Ectodermal cell (in vitro differentiated cells): ENCODE measurements around the gene HSPA4.
"Not testable (repeated sequence)": the region's sequence is repeated elsewhere in the genome, so short reads cannot be mapped to it uniquely, and the experiment has no call there.

ENCODE experiments used
- H3K27ac ChIP-seq: 2 replicates; pipeline ENCODE4 v1.7.0; 2013; ENCODE audit warnings: mild to moderate bottlenecking, low read depth, low read length; ENCODE audit not compliant: insufficient read depth, poor library complexity, severe bottlenecking
- H3K27me3 ChIP-seq: 2 replicates; pipeline ENCODE4 v1.7.0; 2013; ENCODE audit warnings: mild to moderate bottlenecking, low read length; ENCODE audit not compliant: insufficient read depth, control insufficient read depth, poor library complexity, severe bottlenecking
- H3K36me3 ChIP-seq: one replicate; pipeline ENCODE4 v1.7.0; 2013; ENCODE audit warnings: low read length; ENCODE audit not compliant: control insufficient read depth, insufficient read depth
- H3K4me1 ChIP-seq: one replicate; pipeline ENCODE4 v1.7.0; 2013; ENCODE audit warnings: low read length; ENCODE audit not compliant: control insufficient read depth, insufficient read depth
- H3K4me3 ChIP-seq: 2 replicates; pipeline ENCODE4 v1.7.0; 2013; ENCODE audit warnings: low read depth, low read length, control low read depth; ENCODE audit not compliant: insufficient read depth
- H3K9me3 ChIP-seq: 2 replicates; pipeline ENCODE4 v1.7.0; 2013; ENCODE audit warnings: mild to moderate bottlenecking, low read length, moderate library complexity; ENCODE audit not compliant: control insufficient read depth
- WGBS, 2 experiments: methylation state at CpG; one replicate each; pipeline ENCODE4 v1.1.7; 2013; ENCODE audit warnings: missing lambda C conversion rate in 2 of 2; 5-methylcytosine and 5-hydroxymethylcytosine counted together

Gene HSPA4

DNA sequence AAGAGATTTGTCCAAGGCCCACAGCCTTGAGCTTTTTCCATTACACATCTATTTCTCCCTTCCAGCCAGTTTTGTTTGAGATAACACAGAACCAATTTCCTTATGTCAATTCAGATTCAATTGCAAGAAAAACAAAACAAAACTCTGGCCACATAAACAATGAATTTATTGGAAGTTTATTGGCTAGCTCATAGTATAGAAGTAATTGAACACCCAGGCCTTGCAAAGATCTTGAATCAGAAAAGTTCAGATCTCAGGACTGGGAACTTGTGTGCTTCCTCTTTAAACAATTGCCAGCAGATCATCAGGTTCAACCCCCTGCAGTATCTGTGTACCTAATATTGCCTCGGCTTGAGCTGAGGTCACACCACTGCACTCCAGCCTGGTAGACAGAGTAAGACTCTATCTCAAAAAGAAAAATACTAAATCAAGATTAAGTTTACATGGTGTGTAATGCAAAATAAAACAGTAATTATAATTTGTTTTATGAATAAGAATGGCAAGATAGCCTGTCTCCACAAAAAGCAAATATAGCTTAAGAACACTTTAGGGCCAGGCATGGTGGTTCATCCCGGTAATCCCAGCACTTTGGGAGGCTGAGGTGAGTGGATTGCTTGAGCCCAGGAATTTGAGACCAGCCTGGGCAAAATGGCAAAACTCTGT lies 21.3 kb upstream of the HSPA4 start:
- H3K27me3 ChIP-seq, result no peaks in the 10 kb centered on the region
- H3K27ac ChIP-seq, result no peak overlapping the region
- H3K4me1 ChIP-seq, result no peaks in the 10 kb centered on the region
- no peaks in the 10 kb centered on the region for H3K36me3 ChIP-seq
- H3K9me3 ChIP-seq, result no peaks in the 10 kb centered on the region
- 81 to 91% methylated on average over 2 of the region's 2 CpGs for WGBS, 2 experiments
- H3K4me3 ChIP-seq, result no peak overlapping the region

DNA sequence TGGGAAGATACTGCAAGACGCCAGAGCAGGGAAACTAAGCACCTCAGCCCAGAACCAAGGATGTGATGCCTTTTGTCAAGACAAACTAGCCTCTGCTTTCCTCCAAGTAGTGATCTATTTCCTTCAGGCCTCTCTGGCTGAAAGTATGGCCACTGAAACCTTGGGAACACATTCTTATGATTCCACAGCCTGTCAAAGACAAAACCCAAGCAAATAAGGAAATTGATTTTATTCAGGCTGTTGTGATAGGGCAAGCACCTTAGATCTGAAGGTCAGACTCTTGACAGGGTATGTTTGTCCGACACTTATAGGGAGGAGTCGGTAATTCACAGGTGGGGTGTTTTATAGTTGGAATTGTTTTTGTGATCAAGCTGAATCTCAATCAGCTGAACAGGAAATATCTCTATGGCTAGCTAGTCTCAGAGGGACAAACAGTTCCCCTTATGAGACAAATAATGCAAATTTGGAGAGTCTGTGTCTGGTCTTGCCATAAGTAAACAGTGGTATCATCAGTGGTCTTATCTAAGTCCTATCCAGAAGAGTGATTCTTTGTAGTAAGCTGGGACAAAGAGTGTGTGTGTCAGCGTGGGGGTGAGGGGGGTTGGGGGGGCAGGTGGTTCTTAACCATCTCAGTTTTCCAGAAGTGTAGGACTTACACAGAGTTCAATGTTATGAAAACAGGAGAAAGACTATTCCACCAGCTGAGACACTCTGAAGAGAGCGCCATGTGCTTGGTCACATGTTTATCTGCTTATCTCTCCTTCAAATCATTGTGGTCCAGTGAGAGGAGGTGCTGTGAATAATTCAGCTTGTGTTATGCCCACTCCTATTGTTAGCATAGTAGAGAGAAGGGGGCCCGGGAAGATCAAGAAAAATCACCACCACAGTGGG lies 18.7 kb upstream of the HSPA4 start:
- H3K27me3 ChIP-seq, result no peaks in the 10 kb centered on the region
- H3K27ac ChIP-seq, result no peak overlapping the region
- 89% methylated on average over 6 of the region's 6 CpGs for WGBS, 2 experiments
- no peaks in the 10 kb centered on the region for H3K4me1 ChIP-seq
- H3K36me3 ChIP-seq, result no peaks in the 10 kb centered on the region
- H3K9me3 ChIP-seq, result no peaks in the 10 kb centered on the region
- H3K4me3 ChIP-seq, result no peak overlapping the region

DNA sequence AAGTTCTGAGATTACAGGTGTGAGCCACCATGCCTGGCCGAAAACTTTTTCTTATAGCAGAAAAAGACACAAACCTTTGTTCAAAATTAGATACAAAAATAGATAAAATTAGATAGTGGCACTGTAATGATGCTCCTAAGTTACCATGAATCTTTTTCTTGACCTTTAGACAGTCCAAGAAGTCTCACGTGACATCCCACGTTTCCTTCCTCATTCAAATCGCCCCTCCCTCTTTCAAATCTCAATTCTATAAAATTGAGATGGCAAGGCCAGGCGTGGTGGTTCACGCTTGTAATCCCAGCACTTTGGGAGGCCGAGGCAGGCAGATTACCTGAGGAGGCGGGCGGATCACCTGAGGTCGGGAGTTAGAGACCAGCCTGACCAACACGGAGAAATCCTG lies 17.7 kb upstream of the HSPA4 start:
- H3K36me3 ChIP-seq, result no peaks in the 10 kb centered on the region
- H3K9me3 ChIP-seq, result no peaks in the 10 kb centered on the region
- H3K4me1 ChIP-seq, result no peaks in the 10 kb centered on the region
- no peak overlapping the region for H3K4me3 ChIP-seq
- no peak overlapping the region for H3K27ac ChIP-seq
- no peaks in the 10 kb centered on the region for H3K27me3 ChIP-seq
- WGBS, 2 experiments, result 89 to 90% methylated on average over 11 of the region's 11 CpGs

DNA sequence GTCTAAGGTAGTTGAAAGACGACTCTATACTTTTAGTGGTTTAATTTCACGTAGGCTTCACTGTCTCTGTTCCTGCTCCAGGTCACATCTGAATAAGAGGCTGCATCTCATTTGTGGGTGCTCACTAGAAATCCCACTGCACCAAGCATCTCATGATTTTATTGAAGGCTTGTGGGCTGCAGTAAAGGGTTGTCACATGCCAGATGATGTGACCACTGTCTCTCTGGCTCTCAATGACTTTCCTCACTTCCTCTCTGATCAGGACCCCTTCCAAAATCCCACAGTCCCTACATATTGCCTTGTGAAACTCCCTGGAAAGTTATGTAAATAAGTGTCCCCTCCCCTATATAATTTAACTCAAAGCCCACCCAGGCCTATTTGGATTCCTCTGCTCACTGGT lies 16.6 kb upstream of the HSPA4 start:
- Histone ChIP-seq H3K36me3 (no peaks in the 10 kb centered on the region), H3K9me3 (no peaks in the 10 kb centered on the region), H3K27me3 (no peaks in the 10 kb centered on the region), H3K27ac (no peak overlapping the region), H3K4me1 (no peaks in the 10 kb centered on the region), H3K4me3 (no peak overlapping the region)
- 91 to 95% methylated on average over 2 of the region's 2 CpGs for WGBS, 2 experiments

DNA sequence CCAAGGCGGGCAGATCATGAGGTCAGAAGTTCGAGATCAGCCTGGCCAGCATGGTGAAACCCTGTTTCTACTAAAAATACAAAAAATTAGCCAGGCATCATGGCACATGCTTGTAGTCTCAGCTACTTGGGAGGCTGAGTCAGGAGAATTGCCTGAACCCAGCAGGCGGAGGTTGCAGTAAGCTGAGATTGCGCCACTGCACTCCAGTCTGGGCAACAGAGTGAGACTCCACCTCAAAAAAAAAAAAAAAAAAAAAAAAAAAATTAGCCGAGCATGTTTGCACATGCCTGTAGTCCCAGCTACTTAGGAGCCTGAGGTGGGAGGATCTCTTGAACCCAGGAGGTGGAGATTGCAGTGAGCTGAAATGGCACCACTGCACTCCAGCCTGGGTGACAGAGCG lies 15.1 kb upstream of the HSPA4 start:
- not testable (repeated sequence) for H3K27ac ChIP-seq, H3K4me3 ChIP-seq, H3K36me3 ChIP-seq, H3K4me1 ChIP-seq, H3K27me3 ChIP-seq, H3K9me3 ChIP-seq
- WGBS, 2 experiments, result 95 to 97% methylated on average over 4 to 5 of the region's 6 CpGs

DNA sequence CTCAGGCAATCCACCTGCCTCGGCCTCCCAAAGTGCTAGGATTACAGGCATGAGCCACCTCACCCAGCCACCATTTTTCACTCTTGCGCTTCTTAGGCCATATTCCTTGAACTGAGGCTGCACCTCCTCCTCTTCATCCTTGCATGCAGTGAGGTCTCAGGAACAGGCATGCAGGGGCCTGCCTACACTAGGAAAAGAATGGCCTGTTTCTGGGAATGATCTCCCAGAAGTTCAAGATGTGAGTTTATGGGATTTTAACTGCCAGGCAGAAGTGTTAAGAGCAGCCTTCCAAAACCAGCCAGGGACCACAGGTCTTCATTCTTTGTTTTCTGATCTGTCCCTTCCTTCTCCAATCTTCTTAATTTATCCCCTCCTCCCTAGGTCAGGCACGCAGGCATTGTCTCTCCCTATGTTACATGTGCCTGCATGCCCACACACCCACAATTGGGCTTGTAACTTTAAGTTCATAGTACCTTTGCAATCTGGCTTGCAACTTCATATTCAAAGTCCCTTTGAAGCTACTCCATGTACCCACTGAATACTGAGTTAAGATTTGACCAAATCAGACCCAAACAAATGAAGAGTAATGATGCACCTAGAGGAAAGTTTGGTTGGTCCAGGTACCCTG lies 10.5 kb upstream of the HSPA4 start:
- Histone ChIP-seq H3K9me3 (no peaks in the 10 kb centered on the region), H3K4me1 (no peaks in the 10 kb centered on the region), H3K27me3 (no peaks in the 10 kb centered on the region), H3K27ac (no peak overlapping the region), H3K4me3 (no peak overlapping the region), H3K36me3 (no peaks in the 10 kb centered on the region)
- WGBS, 2 experiments, result 89 to 92% methylated on average over 3 of the region's 3 CpGs

DNA sequence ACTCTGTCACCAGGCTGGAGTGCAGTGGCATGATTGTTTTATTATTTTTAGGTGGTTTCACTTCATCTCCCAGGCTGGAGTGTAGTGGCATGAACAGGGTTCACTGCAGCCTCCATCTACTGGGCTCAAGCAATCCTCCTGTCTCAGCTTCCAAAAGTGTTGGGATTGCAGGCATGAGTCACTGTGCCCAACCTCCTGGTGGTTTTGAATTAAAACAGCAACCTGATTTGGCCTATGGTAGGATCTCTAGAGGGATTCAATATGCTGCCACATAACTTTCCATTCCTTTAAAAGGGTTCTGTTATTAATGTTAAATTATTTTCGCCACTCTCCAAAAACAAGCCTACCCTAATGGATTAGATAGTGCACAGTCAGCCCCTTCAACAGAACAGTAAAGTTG lies 9.9 kb upstream of the HSPA4 start:
- no peaks in the 10 kb centered on the region for H3K4me1 ChIP-seq
- H3K9me3 ChIP-seq, result no peaks in the 10 kb centered on the region

DNA sequence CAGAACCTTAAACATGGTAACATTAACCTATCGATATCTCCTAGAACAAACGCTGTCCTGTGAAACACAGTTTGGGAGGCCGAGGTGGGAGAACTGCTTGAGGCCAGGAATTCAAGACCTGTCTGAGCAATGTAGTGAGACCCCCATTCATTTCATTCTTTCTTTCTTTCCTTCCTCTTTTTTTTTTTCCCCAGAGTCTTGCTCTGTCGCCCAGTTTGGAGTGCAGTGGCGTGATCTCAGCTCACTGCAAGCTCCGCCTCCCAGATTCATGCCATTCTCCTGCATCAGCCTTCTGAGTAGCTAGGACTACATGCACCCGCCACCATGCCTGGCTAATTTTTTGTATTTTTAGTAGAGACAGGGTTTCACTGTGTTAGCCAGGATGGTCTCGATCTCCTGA lies 5.3 kb upstream of the HSPA4 start:
- H3K4me3 ChIP-seq, H3K27ac ChIP-seq, H3K27me3 ChIP-seq, H3K4me1 ChIP-seq, H3K9me3 ChIP-seq, H3K36me3 ChIP-seq: not testable (repeated sequence)
- WGBS, 2 experiments, result 93 to 94% methylated on average over 8 of the region's 8 CpGs

More for the DNA sequence above, 9.9 kb upstream of the HSPA4 start:
- no peaks in the 10 kb centered on the region for H3K36me3 ChIP-seq
- H3K27ac ChIP-seq, result no peak overlapping the region
- H3K4me3 ChIP-seq, result no peak overlapping the region
- WGBS, 2 experiments, result 88 to 100% methylated on average over 1 of the region's 1 CpG
- H3K27me3 ChIP-seq, result no peaks in the 10 kb centered on the region

DNA sequence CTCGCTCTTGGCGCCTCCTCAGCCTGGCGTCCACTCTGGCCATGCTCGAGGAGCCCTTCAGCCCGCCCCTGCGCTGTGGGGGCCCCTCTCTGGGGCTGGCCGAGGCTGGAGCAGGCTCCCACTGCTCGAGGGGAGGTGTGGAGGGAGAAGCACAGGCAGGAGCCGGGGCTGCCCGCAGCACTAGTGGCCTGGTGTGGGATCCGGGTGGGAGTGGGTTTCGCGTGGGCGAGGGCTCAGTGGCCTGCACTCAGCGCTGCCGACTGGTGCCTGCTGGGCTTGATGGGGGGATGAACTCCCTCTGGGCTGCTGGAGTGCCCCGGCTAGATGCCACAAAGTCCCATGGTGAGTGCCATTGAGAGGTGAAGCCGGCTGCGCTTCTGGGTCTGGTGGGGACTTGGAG lies 4.4 kb upstream of the HSPA4 start:
- WGBS, 2 experiments, result 90 to 91% methylated on average over 19 of the region's 19 CpGs
- Histone ChIP-seq H3K4me3 (no peak overlapping the region), H3K27ac (no peak overlapping the region), H3K9me3 (no peaks in the 10 kb centered on the region), H3K36me3 (no peaks in the 10 kb centered on the region), H3K27me3 (no peaks in the 10 kb centered on the region), H3K4me1 (peaks cover 3% of the 10 kb centered on the region)

DNA sequence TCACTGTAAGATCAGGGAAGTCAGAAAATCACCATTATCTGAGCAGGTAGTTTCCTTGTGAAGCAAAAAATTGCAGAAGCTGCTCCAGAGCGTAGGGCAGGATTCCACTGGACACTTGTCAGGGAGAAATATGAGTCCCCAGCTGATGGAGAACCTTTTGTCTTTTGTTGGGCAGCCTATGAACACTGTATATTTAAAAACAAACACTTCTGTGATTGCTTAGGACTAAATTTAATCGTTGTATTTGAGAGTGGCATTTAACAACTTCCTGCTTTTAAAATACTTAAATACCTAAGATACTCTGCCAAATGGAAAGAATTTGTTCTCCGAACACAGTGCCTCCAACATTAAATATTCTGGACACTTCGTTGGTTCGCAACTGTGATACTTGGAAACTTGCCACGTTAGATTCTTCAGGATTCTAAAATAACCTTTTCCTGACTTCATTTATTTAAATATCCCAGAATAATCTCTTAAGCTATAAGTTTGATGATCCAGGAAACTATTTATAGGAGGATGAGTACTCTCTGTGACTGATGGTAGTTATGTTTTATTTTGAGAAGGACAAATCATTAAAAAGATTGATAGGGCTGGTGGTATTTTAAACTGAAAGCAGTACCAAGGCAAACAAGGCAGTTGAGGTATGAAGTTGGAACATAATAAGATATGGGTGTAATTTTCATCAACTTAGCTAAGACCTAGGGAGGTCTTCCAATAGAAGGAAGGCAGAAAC lies 2.7 kb upstream of the HSPA4 start:
- Histone ChIP-seq H3K4me1 (peaks cover 8% of the 10 kb centered on the region), H3K27ac (no peak overlapping the region), H3K27me3 (no peaks in the 10 kb centered on the region), H3K4me3 (no peak overlapping the region), H3K36me3 (no peaks in the 10 kb centered on the region), H3K9me3 (no peaks in the 10 kb centered on the region)
- whole genome bisulfite sequencing, 2 experiments, result 87 to 96% methylated on average over 5 to 6 of the region's 6 CpGs
